Sigmoid colon (tissue), 3 donors: Measurements from ENCODE around the gene NOXO1.
"Not testable (repeated sequence)": the region's sequence is repeated elsewhere in the genome, so short reads cannot be mapped to it uniquely, and the experiment has no call there.

ENCODE experiments used
- CTCF ChIP-seq, 4 experiments: fragments of 450-650 bp in 3 of 4; fragments of 200-600 bp in 1 of 4; IDR thresholded peaks; one replicate each; pipeline ENCODE4 v1.5.1; 2016 to 2019; ENCODE audit warnings: antibody characterized with exemption in 4 of 4, mild to moderate bottlenecking in 3 of 4, moderate library complexity in 2 of 4
- POLR2A ChIP-seq, 2 donors: fragments of 450-650 bp; IDR thresholded peaks; one replicate each; pipeline ENCODE4 v1.6.1; 2016; ENCODE audit warnings: antibody characterized with exemption in 2 of 2, mild to moderate bottlenecking in 2 of 2, moderate library complexity in 2 of 2

GRCh38 chr16:1958143-1958491 is 23.2 kb downstream of the NOXO1 start:
- not testable (repeated sequence) for TF ChIP-seq CTCF, POLR2A (IDR thresholded peaks at IDR 0.05)
